Osteocyte (in vitro differentiated cells): ENCODE measurements around the gene BRINP1. TPM values are rescaled to one million over a fixed set of nuclear protein-coding genes. Genes with fewer than 3 reads are reported as not detected.

Experiments used
- DNase-seq: peaks from one replicate; pipeline ENCODE4 v3.0.0; 2021; ENCODE audit warnings: mixed read lengths; ENCODE audit not compliant: unreplicated experiment; ENCODE audit errors: extremely low spot score
- H3K27ac Mint-ChIP-seq: one replicate; pipeline ENCODE4 v1.8.0; 2021; ENCODE audit warnings: mild to moderate bottlenecking, mixed read lengths; ENCODE audit not compliant: unreplicated experiment
- H3K27me3 Mint-ChIP-seq: one replicate; pipeline ENCODE4 v1.8.0; 2021; ENCODE audit warnings: mixed read lengths; ENCODE audit not compliant: unreplicated experiment
- H3K36me3 Mint-ChIP-seq: one replicate; pipeline ENCODE4 v1.8.0; 2021; ENCODE audit warnings: mixed read lengths; ENCODE audit not compliant: unreplicated experiment
- H3K4me1 Mint-ChIP-seq: one replicate; pipeline ENCODE4 v1.8.0; 2021; ENCODE audit warnings: mixed read lengths; ENCODE audit not compliant: unreplicated experiment
- H3K4me3 Mint-ChIP-seq: one replicate; pipeline ENCODE4 v1.8.0; 2021; ENCODE audit warnings: mild to moderate bottlenecking, moderate library complexity, mixed read lengths; ENCODE audit not compliant: unreplicated experiment
- H3K9me3 Mint-ChIP-seq: one replicate; pipeline ENCODE4 v1.8.0; 2021; ENCODE audit warnings: mixed read lengths; ENCODE audit not compliant: unreplicated experiment
- CTCF ChIP-seq: fragments of 200-600 bp; sonication (generic); IDR thresholded peaks from 2 replicates; pipeline ENCODE4 v1.5.0; 2021; ENCODE audit warnings: antibody characterized with exemption, mild to moderate bottlenecking, moderate library complexity
- total RNA-seq: library from RNA; stranded (reverse); gene quantifications from 2 replicates; pipeline ENCODE4 v1.2.1, GENCODE V29; 2021

The BRINP1 gene
- total RNA-seq, 1 donor from 2014 or later: 0.16 TPM

GRCh38 chr9:119157196-119157595 lies 212.0 kb downstream of the BRINP1 start:
- H3K4me1 Mint-ChIP-seq: no peaks in the 10 kb centered on the region
- no peak for DNase-seq
- H3K27ac Mint-ChIP-seq: no peak overlapping the region
- H3K4me3 Mint-ChIP-seq: no peak overlapping the region
- H3K36me3 Mint-ChIP-seq: no peaks in the 10 kb centered on the region
- peaks cover 10% of the 10 kb centered on the region for H3K9me3 Mint-ChIP-seq
- no peak for TF ChIP-seq CTCF
- H3K27me3 Mint-ChIP-seq: no peaks in the 10 kb centered on the region

- Mint-ChIP-seq H3K27me3 (no peaks in the 10 kb centered on the region), H3K9me3 (peaks cover 7% of the 10 kb centered on the region), H3K27ac (no peak overlapping the region), H3K36me3 (no peaks in the 10 kb centered on the region), H3K4me1 (no peaks in the 10 kb centered on the region), H3K4me3 (no peak overlapping the region)
- TF ChIP-seq CTCF: no peak
- DNase-seq: no peak
These were observed 212.9 kb downstream of the BRINP1 start for GRCh38 chr9:119156354-119156753.

DNA sequence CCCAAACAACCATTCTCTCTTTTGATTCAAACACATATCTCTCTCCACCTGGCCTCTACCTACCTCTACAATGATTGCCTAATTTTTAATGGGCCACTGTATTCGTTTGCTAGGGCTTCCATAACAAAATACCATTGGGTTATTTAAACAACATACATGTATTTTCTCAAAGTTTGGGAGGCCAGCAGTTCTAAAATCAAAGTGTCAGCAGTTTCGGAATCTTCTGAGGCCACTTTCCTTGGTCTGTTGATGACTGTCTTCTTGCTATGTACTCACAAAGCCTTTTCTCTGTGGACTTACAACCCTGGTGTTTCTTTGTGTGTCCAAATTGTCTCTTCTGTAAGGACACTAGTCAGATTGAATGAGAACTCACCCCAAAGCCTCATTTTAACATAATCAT lies 214.7 kb downstream of the BRINP1 start:
- Mint-ChIP-seq H3K9me3 (peaks cover 7% of the 10 kb centered on the region), H3K27ac (no peak overlapping the region), H3K4me1 (no peaks in the 10 kb centered on the region), H3K36me3 (no peaks in the 10 kb centered on the region), H3K4me3 (no peak overlapping the region), H3K27me3 (no peaks in the 10 kb centered on the region)
- DNase-seq: no peak
- no peak for TF ChIP-seq CTCF

- Mint-ChIP-seq H3K27ac (no peak overlapping the region), H3K4me3 (no peak overlapping the region)
- DNase-seq: no peak
These were observed 215.8 kb downstream of the BRINP1 start for GRCh38 chr9:119153402-119153801.

DNA sequence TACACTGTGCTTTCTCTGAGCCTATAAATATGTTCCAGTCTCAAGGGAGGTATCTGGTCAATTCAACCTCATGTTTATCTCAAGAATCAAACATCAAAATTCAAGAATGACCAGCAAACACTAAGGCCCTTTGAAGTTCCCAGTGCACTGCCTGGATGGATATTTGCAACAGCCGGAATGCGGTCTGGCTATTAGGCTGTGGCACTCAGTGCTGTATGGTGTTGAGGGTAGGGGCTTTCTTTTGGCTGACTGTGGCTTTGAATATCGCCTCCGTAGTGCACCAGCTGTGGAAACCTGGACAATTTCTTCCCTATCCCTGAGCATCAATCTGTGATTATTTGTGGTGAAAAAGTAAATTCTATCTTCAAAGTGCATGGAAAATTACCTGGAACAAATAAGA lies 220.4 kb downstream of the BRINP1 start:
- H3K9me3 Mint-ChIP-seq: no peaks in the 10 kb centered on the region
- no peaks in the 10 kb centered on the region for H3K36me3 Mint-ChIP-seq
- no peaks in the 10 kb centered on the region for H3K4me1 Mint-ChIP-seq
- TF ChIP-seq CTCF: no peak
- H3K27me3 Mint-ChIP-seq: no peaks in the 10 kb centered on the region
- H3K4me3 Mint-ChIP-seq: no peak overlapping the region
- no peak for DNase-seq
- no peak overlapping the region for H3K27ac Mint-ChIP-seq

More at GRCh38 chr9:119153402-119153801, 215.8 kb downstream of the BRINP1 start:
- no peaks in the 10 kb centered on the region for H3K4me1 Mint-ChIP-seq
- H3K9me3 Mint-ChIP-seq: peaks cover 7% of the 10 kb centered on the region
- H3K27me3 Mint-ChIP-seq: no peaks in the 10 kb centered on the region
- no peak for TF ChIP-seq CTCF
- no peaks in the 10 kb centered on the region for H3K36me3 Mint-ChIP-seq
